ENCODE measurements around the gene ANXA8L1. TPM values are rescaled to one million over a fixed set of nuclear protein-coding genes. Genes with fewer than 3 reads are reported as not detected.

Gene ANXA8L1, protein sequence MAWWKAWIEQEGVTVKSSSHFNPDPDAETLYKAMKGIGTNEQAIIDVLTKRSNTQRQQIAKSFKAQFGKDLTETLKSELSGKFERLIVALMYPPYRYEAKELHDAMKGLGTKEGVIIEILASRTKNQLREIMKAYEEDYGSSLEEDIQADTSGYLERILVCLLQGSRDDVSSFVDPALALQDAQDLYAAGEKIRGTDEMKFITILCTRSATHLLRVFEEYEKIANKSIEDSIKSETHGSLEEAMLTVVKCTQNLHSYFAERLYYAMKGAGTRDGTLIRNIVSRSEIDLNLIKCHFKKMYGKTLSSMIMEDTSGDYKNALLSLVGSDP
- 0.16 TPM in 1 of 2 replicates, not detected in the other for total RNA-seq

DNA sequence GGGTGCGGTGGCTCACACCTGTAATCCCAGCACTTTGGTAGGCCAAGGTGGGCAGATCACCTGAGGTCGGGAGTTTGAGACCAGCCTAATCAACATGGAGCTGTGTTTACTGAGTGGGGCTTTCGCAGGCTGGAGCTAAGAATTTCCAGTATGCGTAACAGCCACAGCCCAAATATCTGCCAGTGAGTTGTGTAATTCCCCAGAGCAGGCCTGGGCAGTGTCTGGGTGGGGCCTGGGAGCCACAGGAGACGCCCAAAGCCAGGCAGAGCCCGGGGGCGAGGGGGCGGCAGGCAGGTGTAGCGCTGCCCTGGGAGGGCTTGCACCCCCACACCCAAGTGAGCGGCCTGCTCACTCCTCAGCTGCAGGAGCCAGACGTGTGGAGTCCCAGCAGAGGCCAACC is at the start of gene ANXA8L1:
TSS of gene ANXA8L1 (plus strand) at position 371 of the 400 bp plus-strand sequence. CDS start 76 bp downstream, outside the sequence.

Other genes with a start within 250 kb of the ANXA8L1 start
- gene ANTXRL, start 88.8 kb upstream of the ANXA8L1 start, total RNA-seq = not detected in 2 replicates
- gene NPY4R, start 90.2 kb downstream of the ANXA8L1 start, total RNA-seq = under 0.01 TPM in 1 of 2 replicates, not detected in the other
- not detected in 2 replicates for gene GPRIN2, start 180.9 kb downstream of the ANXA8L1 start, total RNA-seq
- gene SYT15, start 203.4 kb downstream of the ANXA8L1 start, total RNA-seq = under 0.01 TPM in 1 of 2 replicates, not detected in the other